ENCODE data around the gene MORN5.

The MORN5 gene

DNA sequence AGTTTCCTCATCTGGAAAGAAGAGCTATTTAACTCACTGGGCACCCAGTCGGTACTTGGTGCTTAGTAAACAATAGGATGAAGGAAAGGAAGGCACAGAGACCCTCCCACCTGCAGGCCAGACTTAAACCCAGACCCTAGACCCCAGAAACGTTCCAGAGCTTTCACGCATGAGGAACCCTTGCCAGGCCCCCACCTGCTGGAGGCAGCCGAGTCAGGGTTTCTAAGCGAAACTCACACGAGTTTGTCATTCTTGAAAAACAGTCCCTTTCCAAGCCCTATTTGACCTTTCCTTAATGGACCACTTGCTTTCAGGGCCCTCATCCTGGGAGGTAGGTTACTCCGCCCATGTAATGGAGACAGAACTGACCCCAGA is 30.8 kb upstream of the MORN5 start:
- TF ChIP-seq GATA1 (IDR thresholded peaks at IDR 0.05; ENCODE audit: low read depth, low read length) = no peak
- no peak for DNase-seq

DNA sequence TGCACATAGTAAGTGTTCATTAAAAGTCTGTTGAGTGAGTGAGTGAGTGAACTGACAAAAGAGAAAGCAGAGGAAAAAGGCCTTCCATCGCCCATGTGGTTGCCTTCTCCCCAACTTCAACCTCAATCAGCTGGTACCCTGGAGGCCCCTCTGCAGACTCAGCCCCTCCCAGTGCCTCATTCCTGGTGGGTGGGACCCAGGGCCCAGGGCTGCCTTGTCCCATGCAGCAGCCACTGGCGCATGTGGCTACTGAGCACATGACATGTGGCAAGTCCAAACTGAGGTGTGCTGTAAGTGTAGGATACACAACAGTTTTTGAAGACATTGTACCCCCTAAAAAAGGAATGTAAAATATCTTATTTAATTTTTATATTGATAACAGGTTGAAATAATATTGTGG is 29.7 kb upstream of the MORN5 start:
- no peak for TF ChIP-seq POLR2A (IDR thresholded peaks at IDR 0.05; ENCODE audit: low read length)
- no peak for TF ChIP-seq GATA1 (IDR thresholded peaks at IDR 0.05; ENCODE audit: low read depth, low read length)
- DNase-seq = no peak

DNA sequence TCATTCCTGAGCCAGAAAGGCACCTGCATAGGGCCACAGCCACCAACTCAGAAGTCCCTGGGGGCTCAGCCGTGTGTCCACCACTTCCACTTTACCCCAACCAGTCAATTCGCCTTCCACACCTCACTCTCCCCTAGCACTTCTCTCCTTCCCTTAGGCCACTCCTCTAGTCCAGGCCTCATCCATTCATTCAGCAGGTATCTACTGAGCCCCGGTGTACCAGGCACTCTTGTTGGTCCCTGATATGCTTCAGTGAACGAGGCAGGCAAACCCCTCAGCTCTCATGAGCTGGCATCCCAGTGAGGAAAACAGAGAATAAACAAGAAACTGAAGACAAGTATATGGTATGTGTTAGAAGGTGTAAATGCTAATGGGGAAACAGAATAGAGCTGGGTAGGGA is 28.9 kb upstream of the MORN5 start:
- TF ChIP-seq GATA1 (IDR thresholded peaks at IDR 0.05; ENCODE audit: low read depth, low read length) (no peak), POLR2A (IDR thresholded peaks at IDR 0.05; ENCODE audit: low read length) (no peak)
- DNase-seq = no peak

GRCh38 chr9:122131401-122132001 is 28.2 kb upstream of the MORN5 start:
- no peak for TF ChIP-seq POLR2A (IDR thresholded peaks at IDR 0.05; ENCODE audit: low read length)
- no peak for TF ChIP-seq GATA1 (IDR thresholded peaks at IDR 0.05; ENCODE audit: low read depth, low read length)
- no peak for DNase-seq

- no peak for DNase-seq
- TF ChIP-seq POLR2A (IDR thresholded peaks at IDR 0.05; ENCODE audit: low read length) (no peak), GATA1 (IDR thresholded peaks at IDR 0.05; ENCODE audit: low read depth, low read length) (no peak)
Observed at GRCh38 chr9:122132539-122132938, 27.2 kb upstream of the MORN5 start.

DNA sequence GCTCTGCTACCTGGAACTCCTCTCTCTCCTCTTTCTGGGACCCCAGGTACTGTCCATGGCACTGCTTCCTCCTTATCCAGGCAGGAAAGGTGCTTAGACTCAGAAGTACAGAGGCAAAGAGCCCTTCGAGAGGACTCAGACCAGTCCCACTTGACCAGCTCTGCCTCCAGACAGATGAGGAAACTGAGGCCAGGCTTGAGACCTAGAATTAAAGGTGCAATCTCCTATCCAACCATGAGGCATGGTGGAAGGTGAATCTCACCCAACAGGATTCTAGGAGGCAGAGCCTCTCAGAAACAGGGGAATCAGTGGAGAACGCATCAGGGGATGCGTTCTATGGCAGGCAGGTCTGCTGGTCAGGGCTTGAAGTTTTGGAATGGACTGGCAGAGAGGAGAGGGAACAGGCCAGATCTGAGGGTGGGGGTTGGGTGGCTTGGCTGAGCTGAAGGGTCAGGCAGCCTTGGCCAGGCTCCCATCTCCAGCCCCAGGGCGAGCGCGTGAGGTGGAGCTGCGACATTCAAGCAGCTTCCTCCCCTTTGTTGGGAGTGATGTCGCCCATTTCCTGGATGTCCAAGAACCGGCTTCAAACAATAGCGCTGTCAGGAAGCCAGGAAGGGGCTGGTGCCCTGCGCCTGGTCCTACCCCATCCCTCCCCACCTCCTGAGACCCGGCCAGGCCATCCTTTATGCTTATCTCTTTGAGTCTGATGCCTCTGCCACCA is 26.3 kb upstream of the MORN5 start:
- DNase-seq = no peak
- TF ChIP-seq GATA1 (IDR thresholded peaks at IDR 0.05; ENCODE audit: low read depth, low read length) (no peak), POLR2A (IDR thresholded peaks at IDR 0.05; ENCODE audit: low read length) (no peak)

- no peak for DNase-seq
- no peak for TF ChIP-seq POLR2A (IDR thresholded peaks at IDR 0.05; ENCODE audit: low read length)
- no peak for TF ChIP-seq GATA1 (IDR thresholded peaks at IDR 0.05; ENCODE audit: low read depth, low read length)
Observed at GRCh38 chr9:122133984-122134535, 25.6 kb upstream of the MORN5 start.

DNA sequence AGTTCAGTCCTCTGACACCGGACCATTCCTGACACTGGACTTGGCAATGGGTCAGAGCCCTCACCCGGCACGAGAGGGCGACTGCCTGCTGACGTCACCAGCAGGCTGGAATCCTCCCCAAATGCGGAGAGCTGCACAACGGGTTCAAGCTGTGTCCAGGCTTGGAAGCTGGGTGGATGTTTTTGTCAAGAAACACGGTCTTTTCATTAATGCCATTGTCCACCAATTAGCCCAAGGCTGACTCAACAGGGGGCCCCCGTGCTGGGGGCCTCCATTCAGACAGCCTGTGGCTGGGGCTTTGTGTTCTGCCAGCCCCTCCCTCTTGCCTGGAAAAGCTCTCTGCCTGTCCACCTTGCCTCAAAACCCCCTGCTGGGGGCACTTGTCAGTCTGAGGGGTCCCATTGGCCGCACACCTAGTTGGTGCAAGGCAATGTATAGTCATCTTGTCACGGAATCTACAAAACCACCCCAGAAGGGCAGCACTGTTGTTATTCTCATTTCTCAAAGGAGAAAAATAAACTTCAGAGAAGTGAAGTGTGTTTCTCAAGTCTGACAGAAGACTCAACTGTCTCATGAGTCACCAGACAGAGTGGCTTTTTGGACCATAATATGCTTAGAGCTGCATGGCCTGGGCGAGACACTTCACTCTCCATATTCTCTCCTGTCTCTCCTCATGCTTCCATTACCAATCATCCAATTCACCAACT is 24.7 kb upstream of the MORN5 start:
- no peak for TF ChIP-seq POLR2A (IDR thresholded peaks at IDR 0.05; ENCODE audit: low read length)
- no peak for TF ChIP-seq GATA1 (IDR thresholded peaks at IDR 0.05; ENCODE audit: low read depth, low read length)
- DNase-seq = no peak

GRCh38 chr9:122135529-122135859 is 24.2 kb upstream of the MORN5 start:
- TF ChIP-seq GATA1 (IDR thresholded peaks at IDR 0.05; ENCODE audit: low read depth, low read length) (no peak), POLR2A (IDR thresholded peaks at IDR 0.05; ENCODE audit: low read length) (no peak)
- DNase-seq = no peak

- TF ChIP-seq POLR2A (IDR thresholded peaks at IDR 0.05; ENCODE audit: low read length) (no peak), GATA1 (IDR thresholded peaks at IDR 0.05; ENCODE audit: low read depth, low read length) (no peak)
- no peak for DNase-seq
Observed at GRCh38 chr9:122138560-122139268, 21.0 kb upstream of the MORN5 start.

- DNase-seq = no peak
- TF ChIP-seq GATA1 (IDR thresholded peaks at IDR 0.05; ENCODE audit: low read depth, low read length) (no peak), POLR2A (IDR thresholded peaks at IDR 0.05; ENCODE audit: low read length) (no peak)
Observed at GRCh38 chr9:122140368-122141193, 19.1 kb upstream of the MORN5 start.

DNA sequence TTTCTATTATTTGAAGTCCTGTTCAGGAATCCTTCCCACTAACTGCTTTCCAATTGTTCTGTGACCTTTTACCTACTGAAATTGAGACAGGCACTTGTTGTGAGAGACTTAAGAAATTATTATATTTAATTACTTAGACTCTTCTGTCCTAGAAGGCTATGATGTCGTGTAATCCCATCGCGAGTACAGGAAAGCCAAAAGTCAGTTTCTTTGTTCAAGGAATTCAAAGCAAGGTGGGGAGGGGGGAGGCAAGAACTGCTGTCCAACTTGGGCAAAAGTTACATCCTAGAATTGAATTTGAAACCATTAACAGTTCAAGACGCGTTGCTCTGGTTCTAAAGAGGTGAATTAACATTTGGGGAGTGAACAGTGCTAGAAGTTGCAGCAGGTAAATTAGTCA is 18.0 kb upstream of the MORN5 start:
- TF ChIP-seq POLR2A (IDR thresholded peaks at IDR 0.05; ENCODE audit: low read length) (no peak), GATA1 (IDR thresholded peaks at IDR 0.05; ENCODE audit: low read depth, low read length) (no peak)
- DNase-seq = no peak

GRCh38 chr9:122143296-122143695 is 16.4 kb upstream of the MORN5 start:
- DNase-seq = peak in 1 of 2 experiments; percentile 15
- TF ChIP-seq POLR2A (IDR thresholded peaks at IDR 0.05; ENCODE audit: low read length) = no peak
- TF ChIP-seq GATA1 (IDR thresholded peaks at IDR 0.05; ENCODE audit: low read depth, low read length) = no peak
